Kidney epithelial cell (primary cell): ENCODE data around the gene ST3GAL6. TPM values are rescaled to one million over a fixed set of nuclear protein-coding genes. Genes with fewer than 3 reads are reported as not detected.

Experiments
- DNase-seq: peaks from one replicate; pipeline ENCODE4 v3.0.0-alpha.2; 2010; ENCODE audit warnings: low read depth
- H3K27me3 ChIP-seq: 2 replicates; pipeline ENCODE4 v1.6.0; 2011; ENCODE audit warnings: low read length; ENCODE audit not compliant: control insufficient read depth, insufficient read depth
- H3K36me3 ChIP-seq: 2 replicates; pipeline ENCODE4 v1.5.1; 2011; ENCODE audit warnings: low read length; ENCODE audit not compliant: control insufficient read depth, insufficient read depth
- H3K4me3 ChIP-seq: 2 replicates; pipeline ENCODE4 v1.5.1; 2011; ENCODE audit warnings: low read depth, mild to moderate bottlenecking, control low read depth, low read length
- total RNA-seq: library from RNA; depleted of rRNA; stranded (reverse); fragments of >200 nt; gene quantifications from 2 replicates; pipeline ENCODE4 v1.2.3, GENCODE V29; 2015
- TF ChIP-seq, protein P1 (sequence below): IDR thresholded peaks from 2 replicates; pipeline ENCODE4 v1.5.1; 2011; ENCODE audit warnings: mild to moderate bottlenecking, moderate library complexity, low read length, control low read depth, inconsistent platforms; ENCODE audit not compliant: insufficient read depth, poor library complexity, severe bottlenecking

The ST3GAL6 gene
- total RNA-seq, 1 donor from 2014 or later: 1.2 TPM

DNA sequence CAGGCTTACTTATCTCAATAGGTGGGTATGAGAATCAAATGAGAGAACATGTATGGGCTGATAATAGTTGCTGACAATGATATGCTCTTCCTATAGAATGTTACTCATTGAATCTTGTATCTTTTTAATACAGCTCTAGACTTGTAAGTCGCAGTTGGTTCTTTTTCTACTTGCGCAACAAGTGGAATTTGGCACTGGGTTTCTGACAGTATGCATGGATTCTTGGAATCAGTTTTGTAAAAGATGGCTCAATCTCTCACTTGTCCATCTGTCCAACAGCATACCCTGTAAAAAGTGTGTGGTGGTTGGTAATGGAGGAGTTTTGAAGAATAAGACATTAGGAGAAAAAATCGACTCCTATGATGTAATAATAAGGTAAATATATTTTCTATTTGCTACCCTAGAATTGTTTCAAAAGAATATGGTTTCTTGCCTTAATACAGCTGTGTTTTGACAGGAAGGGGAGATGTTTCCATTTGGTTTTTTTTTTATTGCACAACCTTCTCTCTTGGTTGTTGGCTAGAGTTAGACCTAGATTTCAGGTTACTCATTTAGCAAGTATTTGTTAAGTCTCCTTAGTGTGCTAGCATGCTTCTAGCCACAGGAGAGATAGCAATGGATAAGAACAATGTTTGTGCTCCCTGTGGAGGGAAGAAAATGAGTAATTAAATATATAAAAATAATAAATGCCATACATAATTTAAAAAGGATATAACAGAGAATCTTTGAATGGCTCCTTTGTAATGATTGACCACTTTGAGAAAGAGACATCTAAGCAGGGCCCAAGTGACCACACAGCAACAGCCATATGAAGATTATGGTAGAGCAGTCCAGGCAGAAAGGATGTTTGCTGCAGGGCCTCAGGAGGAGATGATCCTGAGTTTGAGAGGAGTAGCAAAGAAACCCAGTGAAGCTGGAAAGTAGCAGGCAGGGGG lies 21.8 kb downstream of the ST3GAL6 start:
- H3K4me3 ChIP-seq: no peak overlapping the region
- DNase-seq: peak; percentile 70
- TF ChIP-seq, protein P1, sequence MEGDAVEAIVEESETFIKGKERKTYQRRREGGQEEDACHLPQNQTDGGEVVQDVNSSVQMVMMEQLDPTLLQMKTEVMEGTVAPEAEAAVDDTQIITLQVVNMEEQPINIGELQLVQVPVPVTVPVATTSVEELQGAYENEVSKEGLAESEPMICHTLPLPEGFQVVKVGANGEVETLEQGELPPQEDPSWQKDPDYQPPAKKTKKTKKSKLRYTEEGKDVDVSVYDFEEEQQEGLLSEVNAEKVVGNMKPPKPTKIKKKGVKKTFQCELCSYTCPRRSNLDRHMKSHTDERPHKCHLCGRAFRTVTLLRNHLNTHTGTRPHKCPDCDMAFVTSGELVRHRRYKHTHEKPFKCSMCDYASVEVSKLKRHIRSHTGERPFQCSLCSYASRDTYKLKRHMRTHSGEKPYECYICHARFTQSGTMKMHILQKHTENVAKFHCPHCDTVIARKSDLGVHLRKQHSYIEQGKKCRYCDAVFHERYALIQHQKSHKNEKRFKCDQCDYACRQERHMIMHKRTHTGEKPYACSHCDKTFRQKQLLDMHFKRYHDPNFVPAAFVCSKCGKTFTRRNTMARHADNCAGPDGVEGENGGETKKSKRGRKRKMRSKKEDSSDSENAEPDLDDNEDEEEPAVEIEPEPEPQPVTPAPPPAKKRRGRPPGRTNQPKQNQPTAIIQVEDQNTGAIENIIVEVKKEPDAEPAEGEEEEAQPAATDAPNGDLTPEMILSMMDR: no peak

DNA sequence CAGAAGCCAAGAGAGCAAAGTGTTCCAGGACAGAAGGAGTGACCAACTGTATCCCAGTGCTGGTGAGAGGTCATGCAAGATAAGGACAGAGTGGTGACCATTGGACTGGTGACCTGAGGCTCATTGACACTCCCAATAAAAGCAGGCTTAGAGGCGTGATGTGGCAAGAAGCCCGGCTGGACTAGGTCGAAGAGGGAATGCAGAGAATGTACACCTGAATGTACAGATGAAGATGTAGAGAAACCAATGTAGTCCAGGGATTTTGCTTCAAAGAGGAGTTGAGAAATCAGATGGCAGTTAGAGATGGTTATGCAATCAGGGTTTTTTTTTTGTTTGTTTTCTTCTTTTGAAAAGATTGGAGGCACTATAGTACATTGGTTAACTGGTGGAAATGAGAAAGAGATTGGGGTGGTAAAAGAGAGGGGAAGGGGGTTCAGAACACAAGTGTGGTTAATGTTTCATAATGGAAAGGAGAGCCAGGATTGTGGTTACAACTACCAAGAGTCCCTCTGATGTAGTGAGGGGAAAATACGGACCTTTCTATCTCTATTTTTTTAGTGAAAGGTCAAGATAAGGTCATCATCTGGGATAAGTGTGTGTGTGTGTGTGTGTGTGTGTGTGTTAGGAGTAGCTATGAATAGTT lies 23.3 kb downstream of the ST3GAL6 start:
- DNase-seq: no peak
- Histone ChIP-seq H3K4me3 (no peak overlapping the region), H3K27me3 (no peaks in the 10 kb centered on the region), H3K36me3 (no peaks in the 10 kb centered on the region)
- TF ChIP-seq, protein P1: no peak

More for the DNA sequence above, 21.8 kb downstream of the ST3GAL6 start:
- Histone ChIP-seq H3K36me3 (no peaks in the 10 kb centered on the region), H3K27me3 (no peaks in the 10 kb centered on the region)

DNA sequence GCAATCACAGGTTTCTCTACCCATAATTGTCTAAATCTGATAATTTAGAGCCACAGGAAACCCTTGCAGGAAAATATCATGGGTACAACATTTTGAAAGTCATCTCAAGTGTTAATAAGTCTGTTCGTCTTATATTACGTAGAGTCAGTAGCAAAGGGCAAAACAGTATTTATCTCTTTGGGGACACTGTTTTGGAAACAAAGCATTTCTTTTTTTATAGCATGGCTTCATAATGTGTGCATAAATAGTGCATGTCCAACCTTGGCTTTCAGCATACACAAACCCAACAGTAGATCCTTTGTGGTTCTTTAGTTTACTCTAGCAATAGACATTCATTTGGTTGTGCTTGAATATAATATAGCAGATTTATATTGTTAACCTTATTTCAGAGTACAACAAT lies 24.0 kb downstream of the ST3GAL6 start:
- no peaks in the 10 kb centered on the region for H3K27me3 ChIP-seq
- TF ChIP-seq, protein P1: no peak
- H3K36me3 ChIP-seq: no peaks in the 10 kb centered on the region
- DNase-seq: no peak
- H3K4me3 ChIP-seq: no peak overlapping the region

DNA sequence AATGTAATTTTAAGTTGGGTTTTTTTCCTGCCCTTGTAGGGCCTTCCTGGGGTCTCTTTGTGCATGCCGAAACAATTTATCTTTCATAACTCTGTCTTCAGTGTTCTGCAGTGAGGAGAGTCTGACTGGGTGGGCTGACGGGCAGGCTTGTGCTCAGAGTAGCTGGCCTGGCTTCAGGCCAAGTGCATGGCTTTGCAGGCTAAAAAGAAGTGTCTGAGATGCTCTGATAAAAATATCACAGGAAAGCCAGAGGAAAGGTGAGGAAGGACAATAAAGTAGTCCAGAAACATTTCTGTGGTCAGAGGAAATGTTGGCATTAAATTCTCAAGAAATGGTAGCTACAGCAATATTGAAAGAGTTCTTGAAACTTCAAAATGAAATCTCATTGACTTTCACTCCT lies 25.5 kb downstream of the ST3GAL6 start:
- no peaks in the 10 kb centered on the region for H3K27me3 ChIP-seq
- H3K4me3 ChIP-seq: no peak overlapping the region
- no peaks in the 10 kb centered on the region for H3K36me3 ChIP-seq
- no peak for DNase-seq
- TF ChIP-seq, protein P1: no peak

DNA sequence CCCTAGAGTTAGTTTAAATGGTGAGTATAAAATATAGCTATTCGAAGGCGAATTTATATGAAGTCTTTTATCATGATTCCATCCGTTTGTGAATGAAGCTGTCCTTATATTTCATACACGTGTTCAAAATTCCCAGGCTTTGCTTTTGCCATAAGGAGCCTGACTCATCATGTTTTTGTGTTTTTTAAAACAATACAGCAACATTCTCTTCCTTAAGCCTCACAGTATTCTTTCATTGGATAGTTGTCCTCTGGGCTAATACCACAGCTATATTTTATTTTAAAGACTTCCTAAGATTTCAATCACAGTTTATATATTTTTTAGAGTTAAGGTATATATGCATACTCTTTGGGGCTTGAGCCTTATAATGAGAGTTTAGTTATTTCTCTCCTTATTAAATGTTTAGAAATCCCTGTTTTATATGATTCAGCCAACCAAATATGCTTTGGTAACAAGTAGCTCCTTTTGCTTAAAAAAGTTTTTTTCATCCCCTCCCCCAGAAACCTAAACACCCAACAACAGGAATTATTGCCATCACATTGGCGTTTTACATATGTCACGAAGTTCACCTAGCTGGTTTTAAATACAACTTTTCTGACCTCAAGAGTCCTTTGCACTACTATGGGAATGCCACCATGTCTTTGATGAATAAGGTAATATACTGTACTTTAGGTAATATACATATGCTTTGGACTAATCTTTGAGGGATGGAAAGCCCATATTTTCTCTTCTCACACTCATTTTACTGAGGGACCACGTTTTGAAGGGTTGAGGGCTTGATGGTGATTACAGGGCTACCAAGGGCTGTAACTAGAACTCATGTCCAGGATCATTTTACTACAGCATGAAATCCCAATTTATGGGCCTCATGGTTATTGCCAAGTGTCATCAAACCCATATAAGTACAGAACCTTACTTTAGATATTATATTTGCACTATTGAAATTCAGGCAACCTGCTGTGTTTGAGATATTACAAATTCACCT lies 28.5 kb downstream of the ST3GAL6 start:
- TF ChIP-seq, protein P1: no peak
- DNase-seq: no peak
- peaks cover 2% of the 10 kb centered on the region for H3K36me3 ChIP-seq
- no peak overlapping the region for H3K4me3 ChIP-seq
- H3K27me3 ChIP-seq: no peaks in the 10 kb centered on the region
